Fibroblast of the conjunctiva (primary cell): ENCODE results near the gene CTNNBIP1.

ENCODE experiments used
- DNase-seq: peaks from one replicate; pipeline ENCODE4 v3.0.0-alpha.2; 2010; ENCODE audit warnings: low read depth

The CTNNBIP1 gene

DNA sequence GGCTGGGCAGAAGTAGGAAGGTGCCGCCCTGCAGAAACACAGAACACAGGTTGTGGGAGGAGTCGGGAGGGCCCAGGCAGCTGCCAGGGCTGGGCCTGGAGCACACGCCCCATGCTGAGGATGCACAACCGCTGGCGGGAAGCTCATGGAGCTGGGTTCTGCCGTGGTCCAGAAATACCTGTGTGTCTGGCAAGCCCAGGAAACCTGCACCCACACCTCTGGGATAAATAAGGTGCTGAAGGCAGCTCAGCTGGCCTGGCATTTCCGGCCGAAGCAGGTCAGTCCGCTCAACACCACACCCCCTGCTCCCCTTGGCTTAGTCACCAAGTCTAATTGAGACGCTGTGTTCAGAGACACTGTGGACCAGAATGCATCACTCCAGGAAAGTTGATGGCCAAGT is 32.1 kb downstream of the CTNNBIP1 start:
- DNase-seq: no peak

DNA sequence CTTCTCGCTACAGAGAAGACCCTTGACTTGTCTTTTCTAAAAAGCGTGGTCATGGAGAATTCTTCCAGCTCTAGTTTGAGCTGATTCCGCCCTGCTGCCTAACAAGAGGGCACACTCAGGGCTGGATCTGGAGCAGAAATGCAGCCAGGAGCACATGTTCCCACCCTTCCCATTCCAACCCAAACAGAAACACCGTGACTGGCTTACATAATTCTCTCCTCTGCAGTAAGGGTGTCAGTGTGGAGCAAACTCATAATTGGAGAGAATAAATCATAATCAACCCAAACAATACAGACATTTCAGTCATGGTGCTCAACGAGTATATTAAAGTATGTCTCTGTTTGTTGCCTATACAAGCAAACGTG is 34.5 kb downstream of the CTNNBIP1 start:
- DNase-seq: no peak

DNA sequence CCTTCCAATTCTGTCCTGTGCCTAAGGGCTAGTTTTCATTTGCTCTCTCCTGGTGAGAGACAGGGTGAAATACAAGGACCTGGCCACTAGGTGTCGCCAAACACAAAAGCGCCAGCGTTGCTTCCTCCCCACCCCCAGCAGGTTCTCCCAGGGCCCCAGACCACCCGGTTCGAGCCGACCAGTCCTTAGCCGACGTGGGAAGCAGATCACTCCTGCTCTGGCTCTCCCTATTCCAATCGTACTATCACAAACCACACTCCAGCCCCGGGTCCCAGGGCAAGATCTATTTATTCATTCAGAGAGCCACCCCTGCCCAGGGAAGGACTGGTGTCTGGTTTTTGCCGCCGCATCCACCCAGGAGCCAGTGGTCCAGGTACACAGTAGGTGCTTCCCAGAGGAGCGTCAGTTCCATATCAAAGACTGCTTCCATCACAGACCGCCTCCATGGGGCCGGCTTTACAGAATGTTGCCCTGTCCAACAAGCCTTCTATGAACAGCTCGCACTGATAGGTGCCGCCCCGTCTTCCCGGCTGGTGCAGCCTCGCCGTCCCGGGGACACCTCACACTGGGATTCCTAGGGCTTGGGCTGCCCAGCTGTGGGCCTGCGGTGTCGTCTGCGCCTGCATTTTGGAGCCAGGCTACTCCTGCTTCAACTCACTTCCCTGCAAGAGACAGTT is 35.0 kb downstream of the CTNNBIP1 start:
- DNase-seq: peak; percentile 55

DNA sequence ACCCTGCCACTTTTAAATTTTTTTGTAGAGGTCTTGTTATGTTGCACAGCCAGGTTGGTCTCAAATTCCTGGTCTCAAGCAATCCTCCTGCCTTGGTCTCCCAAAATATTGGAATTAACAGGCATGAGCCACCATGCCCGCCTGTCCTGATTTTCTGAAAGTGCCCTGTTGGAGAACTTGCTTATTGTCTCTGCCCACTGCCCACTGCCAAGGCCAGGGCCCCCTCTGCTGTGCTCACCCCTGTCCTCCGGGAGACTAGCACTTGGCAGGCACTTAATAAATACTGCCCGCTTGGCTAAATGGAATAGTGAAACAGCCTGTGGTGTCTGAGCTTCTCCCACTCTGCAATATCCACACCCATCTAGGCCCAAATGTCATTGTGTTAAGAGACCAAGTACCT is 35.7 kb downstream of the CTNNBIP1 start:
- DNase-seq: no peak

DNA sequence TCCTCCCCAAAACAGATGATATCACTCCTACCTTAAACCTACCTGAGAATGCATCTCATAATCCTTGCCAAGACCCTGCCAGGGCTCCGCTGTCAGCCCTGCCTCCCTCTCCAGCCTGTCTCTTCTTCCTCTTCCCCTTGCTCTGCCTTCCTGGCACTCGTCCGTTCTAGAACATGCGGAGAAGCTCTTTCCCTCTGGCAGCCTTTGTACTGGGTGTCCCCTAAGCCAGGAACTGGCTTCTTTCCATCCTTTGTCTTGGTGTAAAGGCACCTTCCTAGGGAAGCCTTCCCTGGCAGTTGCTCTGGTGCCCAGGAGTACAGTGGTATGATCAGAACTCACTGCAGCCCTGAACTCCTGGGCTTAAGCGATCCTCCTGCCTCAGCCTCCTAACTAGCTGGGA is 36.1 kb downstream of the CTNNBIP1 start:
- no peak for DNase-seq

DNA sequence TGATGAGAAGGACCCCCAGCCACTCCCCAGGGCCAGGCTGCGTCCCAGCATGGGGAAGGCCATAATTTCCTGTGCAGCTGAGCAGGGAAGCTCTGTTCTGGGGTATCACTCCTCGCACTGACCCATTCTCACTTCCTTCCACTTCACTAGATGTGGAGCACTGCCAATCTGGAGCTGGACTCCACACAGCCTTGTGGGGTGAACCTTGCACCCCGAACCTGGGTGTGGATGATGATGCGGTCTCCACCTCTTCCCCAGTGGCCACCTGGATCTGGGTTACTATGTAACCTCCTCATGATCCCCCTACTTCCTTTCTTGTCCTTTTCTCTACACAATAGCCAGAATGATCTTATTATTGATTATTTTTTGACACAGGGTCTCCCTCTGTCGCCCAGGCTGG is 36.7 kb downstream of the CTNNBIP1 start:
- DNase-seq: no peak

DNA sequence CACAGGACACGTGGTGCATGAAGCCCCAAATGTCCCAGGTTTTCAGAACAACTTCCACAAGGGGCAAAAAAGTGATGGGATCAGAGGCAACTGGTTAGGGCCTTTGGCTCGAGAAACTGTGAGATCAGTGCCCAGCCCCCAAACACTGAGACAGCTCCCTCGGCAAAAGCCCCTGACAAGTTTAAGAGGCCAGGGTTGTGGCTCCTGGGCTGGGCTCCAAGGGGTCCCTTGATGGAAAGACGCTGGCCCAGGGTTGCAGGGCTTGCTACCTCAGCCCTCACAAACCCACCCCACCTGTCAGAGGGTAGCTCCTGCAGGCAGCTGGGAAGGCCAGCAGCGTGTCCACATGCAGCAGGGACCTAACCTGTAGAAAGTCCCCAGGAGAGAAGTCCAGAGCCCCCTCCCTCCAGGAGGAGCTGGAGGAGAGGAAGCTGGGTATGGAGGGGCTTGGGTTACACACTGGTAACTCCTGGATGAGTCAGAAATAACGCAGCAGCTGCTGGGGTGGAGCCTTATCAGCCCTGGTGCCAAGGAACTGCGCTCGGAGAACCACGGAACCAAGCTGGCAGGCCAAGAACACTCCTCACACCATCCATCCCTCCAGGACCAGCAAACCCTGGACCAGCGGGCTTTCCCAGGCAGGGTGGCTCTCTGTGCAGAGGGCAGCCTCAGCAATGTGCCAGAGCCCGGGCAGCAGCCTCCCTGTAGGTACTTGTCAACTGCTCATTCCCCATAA is 37.5 kb downstream of the CTNNBIP1 start:
- no peak for DNase-seq

DNA sequence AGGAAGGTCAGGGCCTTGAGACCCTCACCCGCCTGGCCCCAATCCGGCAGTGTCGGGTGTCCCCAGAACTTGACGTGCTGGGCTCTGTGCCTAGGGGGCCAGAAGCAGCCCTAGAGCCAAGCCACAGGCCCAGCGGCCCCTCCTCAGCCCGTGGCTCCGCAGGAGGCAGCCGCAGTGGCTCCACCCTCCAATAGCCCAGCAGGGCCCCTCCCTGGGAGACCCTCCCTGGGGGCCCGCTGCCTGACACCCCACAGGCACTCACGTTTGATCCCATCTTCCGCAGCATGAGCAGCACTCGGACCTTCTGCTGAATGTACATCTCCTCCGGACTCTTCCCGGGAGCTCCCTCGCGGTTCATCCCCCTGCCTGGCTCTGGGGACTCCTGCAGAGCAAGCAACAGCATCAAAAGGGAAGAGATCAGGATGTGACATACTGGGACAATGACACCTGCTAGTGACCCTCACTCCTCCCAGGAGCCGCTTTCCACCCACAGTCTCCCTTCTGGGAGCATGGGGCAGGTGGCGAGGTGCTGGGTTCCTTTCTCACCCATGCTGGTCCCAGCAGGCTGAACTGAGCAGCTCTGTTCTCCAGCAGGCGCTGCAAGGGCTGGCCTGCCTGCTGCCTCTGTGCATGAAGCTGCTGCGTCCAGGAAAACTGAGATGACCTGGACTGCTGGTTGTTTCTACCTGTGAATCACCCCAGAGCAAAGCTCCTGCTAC is 38.2 kb downstream of the CTNNBIP1 start:
- DNase-seq: no peak

DNA sequence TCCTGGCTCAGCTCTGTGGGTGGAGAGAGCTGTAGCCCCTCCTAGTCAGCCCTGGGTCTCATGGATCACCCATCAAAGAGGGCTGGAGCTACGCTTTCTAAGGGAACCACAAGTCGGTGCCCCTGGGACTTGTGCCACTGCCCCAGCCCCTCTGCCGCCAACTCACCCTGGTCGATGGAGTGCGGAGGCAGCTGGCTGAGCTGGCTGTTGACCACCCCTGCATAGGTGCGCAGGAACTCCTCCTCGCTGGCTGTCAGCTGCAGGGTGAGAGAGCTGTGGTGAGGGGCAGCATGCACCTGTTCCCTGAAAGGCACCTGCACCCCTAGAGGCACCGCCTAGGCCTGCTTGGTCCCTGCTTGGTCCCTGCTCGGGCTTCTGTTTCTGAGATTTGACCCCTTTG is 39.0 kb downstream of the CTNNBIP1 start:
- DNase-seq: no peak

DNA sequence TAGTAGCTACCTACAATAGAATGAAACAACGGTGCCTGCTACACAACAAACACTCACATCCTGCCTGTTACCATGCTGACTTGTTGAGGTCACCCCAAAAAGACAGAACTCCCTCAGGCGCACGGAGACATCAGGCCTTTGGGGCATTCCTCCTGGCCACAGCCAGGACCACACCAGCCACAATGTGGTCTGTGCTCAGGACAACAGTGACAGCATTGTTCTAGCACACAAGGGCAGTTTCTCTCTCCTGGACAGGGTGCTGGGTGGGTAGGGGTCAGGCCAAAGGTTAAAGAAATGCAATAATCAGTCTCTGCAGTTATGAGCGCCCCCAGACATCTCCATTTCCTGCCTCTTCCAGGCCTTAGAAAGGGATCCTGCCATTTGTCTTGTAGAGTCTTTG is 39.5 kb downstream of the CTNNBIP1 start:
- DNase-seq: no peak

DNA sequence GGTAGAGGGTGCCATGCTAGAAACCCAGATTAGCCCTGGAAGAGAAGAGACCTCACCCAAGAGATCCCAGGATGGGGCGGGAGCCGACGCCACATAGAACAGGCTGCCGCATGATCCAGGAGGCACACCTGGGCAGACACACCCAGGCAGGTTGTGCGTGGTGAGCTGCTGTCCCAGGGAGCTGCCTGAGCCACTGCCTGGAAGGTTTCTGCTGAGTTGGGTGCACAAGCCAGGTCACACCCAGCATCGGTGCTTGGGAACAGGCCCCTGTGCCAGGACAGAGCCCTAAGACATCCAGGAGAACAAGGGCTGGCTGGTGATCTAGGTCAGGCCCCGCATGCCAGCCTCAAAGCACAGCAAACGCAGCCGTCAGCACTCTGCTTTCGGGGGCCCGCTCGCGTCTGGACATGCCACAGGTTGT is 40.2 kb downstream of the CTNNBIP1 start:
- no peak for DNase-seq

DNA sequence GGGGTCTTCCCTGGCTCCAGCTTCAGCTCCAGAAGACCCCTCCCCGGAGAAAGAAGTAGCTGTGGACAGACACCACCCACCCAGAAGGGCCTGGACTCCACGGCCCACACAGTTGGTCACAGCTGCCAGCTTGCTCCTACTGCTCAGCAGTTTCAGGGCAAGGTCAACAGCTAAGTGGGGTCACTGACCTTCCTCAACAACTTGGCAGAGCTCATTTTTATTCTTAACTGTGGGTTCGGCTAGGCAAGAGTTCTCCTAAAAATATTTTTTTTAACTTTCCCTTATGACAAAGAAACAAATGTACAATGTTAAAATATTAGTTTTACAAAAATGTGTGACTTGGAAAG is 41.9 kb downstream of the CTNNBIP1 start:
- DNase-seq: no peak

DNA sequence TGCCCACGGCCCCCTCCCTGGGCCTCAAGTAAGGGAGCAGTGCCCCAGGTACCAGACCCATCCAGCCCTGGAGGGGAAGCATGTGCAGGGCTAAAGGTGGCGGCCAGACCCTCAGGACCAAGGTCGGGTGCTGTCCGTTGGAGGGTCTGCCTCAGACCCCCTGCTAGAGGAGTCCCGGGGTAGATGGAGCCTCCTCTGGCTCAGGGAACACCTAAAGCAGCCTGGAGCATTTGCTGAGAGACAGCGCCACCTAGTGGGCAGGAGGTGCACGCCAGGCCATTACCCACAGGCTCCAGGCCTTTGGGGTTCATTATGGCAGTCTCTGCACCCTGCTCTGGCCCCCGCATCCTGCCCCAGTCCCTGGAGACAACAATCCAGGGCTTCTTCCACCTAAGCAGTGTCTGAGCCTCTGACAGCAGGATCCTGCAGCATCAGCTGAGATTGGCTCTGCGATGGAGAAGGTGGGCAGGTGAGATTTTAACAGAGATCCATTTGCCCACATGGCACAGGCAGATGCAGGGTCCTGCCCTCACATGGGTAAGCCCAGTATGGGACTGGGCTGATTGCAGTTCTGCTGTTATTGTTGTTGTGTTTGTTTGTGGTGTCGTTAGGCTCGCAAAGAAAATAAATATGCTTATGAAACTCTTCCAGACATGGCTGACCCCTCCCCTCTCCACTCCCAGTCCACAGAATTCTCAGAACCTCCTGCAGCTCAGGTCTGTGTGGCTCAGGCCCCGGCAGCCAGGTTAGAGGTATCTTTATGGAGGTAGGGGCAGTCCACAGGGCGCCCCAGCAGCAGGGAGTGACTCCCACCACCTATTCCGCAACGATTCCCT is 42.4 kb downstream of the CTNNBIP1 start:
- DNase-seq: peak; percentile 43

DNA sequence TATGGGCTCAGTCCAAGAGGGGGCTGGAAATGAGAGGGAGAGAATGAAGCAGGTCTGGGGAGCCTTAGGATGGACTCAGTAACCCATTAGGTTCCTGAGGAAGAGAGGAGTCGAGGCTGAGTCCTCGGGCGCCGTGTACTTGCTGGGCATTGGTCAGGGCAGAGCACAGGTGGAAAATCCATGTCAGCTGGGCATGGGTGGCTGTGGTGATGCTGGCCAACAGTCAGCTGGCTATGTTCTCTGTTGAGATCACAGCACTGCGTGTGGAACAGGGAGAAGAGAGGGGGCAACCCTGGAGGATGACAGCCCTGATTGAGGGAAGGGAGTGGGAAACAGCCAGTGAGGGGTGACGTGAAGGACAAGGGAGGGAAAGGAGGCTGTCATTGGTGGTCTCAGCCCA is 43.2 kb downstream of the CTNNBIP1 start:
- DNase-seq: no peak

DNA sequence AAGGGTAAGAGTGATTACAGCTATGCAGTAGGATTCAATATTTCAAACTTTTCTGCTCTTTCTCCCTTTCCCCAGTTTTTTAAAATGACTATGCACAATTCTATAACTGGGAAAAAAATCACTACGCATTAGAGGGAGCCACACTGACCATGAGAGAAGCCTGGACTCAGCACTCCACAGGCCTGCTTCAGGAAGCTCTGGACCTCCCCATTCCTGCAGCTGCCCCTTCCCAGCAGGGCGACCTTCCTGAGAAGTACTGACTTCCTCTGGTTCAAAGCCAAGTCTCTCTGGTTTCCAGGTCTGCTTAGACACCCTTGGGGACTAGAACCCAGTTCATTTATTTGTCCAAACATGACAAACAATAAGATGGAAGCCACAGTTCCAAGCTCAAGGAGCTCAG is 44.3 kb downstream of the CTNNBIP1 start:
- DNase-seq: no peak

DNA sequence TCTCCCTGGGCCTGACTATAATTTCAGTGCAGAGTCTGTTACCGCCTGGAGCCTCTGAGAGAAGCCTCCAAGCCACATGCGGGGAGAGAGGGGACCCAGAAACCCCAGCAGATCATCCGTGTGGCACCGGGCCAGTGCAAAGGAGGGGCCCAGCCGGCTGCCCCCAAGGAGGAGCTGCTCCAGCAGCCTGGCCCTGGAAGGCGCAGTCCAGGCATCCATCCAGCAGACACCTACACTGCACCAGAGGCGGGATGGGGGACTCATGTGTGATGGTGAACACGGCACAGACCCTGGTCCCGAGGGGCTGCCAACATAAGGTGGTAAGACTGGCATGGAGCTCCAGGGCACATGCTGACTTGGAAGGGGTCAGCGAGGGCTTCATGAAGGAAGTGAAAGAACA is 46.7 kb downstream of the CTNNBIP1 start:
- DNase-seq: no peak

DNA sequence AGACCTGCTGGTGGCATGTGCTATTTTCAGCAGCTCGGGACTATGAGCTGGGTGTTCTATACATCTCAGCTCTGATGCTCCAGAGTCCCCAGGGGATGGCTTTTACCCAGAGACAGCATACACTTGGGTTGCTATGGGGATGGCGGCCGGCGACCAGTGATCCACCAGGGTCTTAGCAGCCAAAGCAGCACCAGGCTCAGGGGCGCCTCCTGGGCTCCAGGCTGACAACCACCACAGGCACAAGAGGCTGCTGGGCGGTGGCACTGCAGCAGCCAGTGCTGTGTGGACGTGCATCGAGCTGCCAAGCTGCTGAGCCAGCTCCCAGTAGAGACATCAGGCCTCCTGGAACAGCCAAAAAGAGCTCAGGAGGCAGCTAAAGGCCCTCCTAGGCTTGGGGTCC is 48.7 kb downstream of the CTNNBIP1 start:
- DNase-seq: no peak

DNA sequence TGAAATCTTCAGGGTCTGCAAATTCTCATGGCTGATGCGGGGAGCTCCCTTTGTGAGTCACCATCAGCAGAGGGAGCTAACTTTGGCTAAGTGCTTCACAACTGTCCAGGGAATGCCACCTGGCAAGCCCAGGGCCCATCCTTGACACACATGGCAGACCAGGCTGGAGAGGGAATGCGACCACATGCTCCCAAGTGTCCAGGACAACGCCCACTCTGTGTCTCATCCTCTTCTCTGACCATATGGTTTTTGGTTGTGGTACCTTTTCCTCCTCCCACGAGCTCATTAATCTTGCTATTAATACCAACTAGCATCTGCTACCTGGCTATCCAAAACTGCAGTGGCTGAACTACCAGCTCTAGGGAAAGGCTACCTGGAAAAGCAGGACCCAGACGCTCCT is 49.2 kb downstream of the CTNNBIP1 start:
- no peak for DNase-seq

DNA sequence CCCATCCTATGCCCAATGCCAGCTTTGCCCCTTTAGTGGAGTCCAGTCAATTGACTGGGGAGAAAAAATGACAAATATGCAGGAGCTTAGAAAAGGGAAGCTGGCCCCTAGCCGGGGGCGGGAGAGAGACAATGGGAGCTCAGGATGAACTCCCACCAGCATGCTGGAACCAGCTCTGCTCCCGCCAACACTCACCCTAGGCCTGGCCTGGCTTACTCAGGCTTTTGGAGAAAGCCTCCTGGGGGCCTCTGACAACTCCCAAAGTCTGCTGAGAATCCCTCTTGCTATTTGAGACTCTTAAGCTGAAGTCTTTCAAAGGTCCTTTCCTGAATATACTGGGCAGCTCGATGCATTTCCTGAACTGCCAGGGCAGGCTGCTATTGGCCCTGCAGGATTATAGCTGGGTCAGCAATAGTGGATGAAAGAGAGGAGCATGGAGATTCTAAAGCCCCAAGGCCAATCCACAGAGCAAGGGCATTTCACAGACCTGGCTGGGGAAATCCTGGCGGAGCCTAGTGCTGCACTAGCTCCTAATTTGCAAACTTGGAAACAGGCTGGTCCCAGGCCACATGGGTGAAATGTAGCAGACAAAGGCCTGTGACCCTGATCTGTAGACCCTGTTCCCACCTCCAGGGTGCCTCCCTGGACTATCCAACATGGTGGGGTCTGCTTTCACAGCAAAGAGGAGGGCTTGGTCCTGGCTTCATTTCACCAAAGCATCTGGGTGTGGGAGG is 50.6 kb downstream of the CTNNBIP1 start:
- no peak for DNase-seq

DNA sequence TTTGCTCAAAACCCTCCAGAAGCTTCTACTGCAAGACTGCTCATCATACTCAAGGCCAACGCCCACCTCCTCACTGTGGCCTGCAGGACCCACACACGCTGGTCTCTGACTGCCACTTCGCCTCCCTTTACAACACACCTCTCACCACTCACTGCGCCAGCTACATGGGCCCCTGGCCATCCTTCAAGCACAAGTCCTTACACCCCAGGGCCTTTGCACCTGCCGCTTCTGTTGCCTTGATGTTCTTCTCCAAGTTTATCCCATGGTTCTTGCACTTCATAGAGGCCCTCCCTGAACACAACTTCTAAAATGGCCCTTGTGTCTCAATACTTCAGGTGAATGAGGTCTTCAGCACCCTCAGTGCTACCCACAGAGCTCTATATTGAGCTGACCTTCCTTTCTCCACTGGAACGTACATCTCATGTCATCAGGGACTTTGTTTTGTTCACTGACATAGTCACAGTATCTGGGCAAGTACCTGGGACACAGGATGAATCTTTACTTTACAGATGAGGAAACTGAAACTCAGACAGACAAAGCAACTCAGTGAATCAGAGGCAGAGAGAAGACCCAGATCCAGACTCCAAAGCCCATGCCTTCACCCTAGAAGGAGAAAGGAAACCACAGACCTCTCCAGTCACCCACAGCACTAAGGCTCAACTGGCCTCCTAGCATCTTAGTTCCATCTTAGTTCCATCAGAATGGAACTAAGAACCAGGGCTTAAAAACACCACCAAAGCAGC is 51.6 kb downstream of the CTNNBIP1 start:
- DNase-seq: no peak

DNA sequence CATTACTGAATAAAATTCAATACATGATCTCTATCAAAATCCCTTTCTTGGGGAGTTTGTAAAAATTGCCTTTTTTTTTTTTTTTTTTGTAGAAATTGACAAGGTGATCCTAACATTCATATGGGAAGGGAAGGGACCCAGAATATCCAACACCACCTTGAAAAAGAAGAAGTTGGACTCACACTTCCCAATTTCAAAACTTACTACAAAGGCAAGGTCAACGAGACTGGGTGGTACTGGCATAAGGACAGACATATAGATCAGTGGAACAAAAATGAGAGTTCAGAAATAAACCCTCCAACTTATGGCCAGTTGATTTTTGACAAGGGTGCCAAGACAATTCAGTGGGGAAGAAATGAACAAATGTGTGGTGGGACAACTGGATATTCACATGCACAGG is 54.9 kb downstream of the CTNNBIP1 start:
- DNase-seq: no peak
